Amygdala (tissue), 56 donors: Measurements from ENCODE around the gene MCOLN3.

Experiments
- DNase-seq, 56 donors: peaks; one replicate each; lab custom pipeline; 2025; lab: John Stamatoyannopoulos, UW

MCOLN3 gene

GRCh38 chr1:85048296-85049064, at the start of gene MCOLN3:
MCOLN3 (minus strand) TSS chr1:85048500; CDS start chr1:85045360, 3,140 bp downstream.
- DNase-seq = peak in 2 of 56 donors; percentile 2

GRCh38 chr1:85093644-85094043, 45.3 kb upstream of the MCOLN3 start:
- no peak for DNase-seq

GRCh38 chr1:85091671-85092280, 43.5 kb upstream of the MCOLN3 start:
- no peak for DNase-seq

GRCh38 chr1:85090225-85090624, 41.9 kb upstream of the MCOLN3 start:
- DNase-seq = no peak

GRCh38 chr1:85089203-85089602, 40.9 kb upstream of the MCOLN3 start:
- DNase-seq = no peak

- DNase-seq = no peak
Measured at GRCh38 chr1:85088408-85088784, 40.1 kb upstream of the MCOLN3 start.

- DNase-seq = no peak
Measured at GRCh38 chr1:85087659-85088407, 39.5 kb upstream of the MCOLN3 start.

- no peak for DNase-seq
Measured at GRCh38 chr1:85085417-85085816, 37.1 kb upstream of the MCOLN3 start.

GRCh38 chr1:85078903-85079302, 30.6 kb upstream of the MCOLN3 start:
- no peak for DNase-seq

GRCh38 chr1:85074365-85074964, 26.2 kb upstream of the MCOLN3 start:
- DNase-seq = no peak

- DNase-seq = no peak
Measured at GRCh38 chr1:85070972-85071492, 22.7 kb upstream of the MCOLN3 start.

GRCh38 chr1:85068846-85069245, 20.5 kb upstream of the MCOLN3 start:
- DNase-seq = no peak

GRCh38 chr1:85065550-85065949, 17.2 kb upstream of the MCOLN3 start:
- no peak for DNase-seq

- DNase-seq = no peak
Measured at GRCh38 chr1:85062425-85063026, 14.2 kb upstream of the MCOLN3 start.

- peak in 55 of 56 donors; percentile 9 to 92 (median 69) for DNase-seq
Measured at GRCh38 chr1:85061711-85062424, 13.6 kb upstream of the MCOLN3 start.

GRCh38 chr1:85060038-85060437, 11.7 kb upstream of the MCOLN3 start:
- DNase-seq = no peak

- DNase-seq = no peak
Measured at GRCh38 chr1:85059563-85059962, 11.3 kb upstream of the MCOLN3 start.

- DNase-seq = no peak
Measured at GRCh38 chr1:85058786-85059185, 10.5 kb upstream of the MCOLN3 start.

- DNase-seq = no peak
Measured at GRCh38 chr1:85058311-85058710, 10.0 kb upstream of the MCOLN3 start.

GRCh38 chr1:85054664-85055063, 6.4 kb upstream of the MCOLN3 start:
- DNase-seq = no peak
